CMK (cell line): ENCODE results near the gene ALS2.
"Not testable (repeated sequence)": the region's sequence is repeated elsewhere in the genome, so short reads cannot be mapped to it uniquely, and the experiment has no call there.

Experiments used
- DNase-seq: peaks from one replicate; pipeline ENCODE4 v3.0.0-alpha.2; 2010; ENCODE audit warnings: low read depth

Gene ALS2

GRCh38 chr2:201780674-201781493, at the start of gene ALS2:
ALS2 (minus strand) TSS chr2:201780933; CDS start chr2:201768885, 12,048 bp downstream.
- DNase-seq = peak; percentile 84

GRCh38 chr2:201828220-201828619, 47.5 kb upstream of the ALS2 start:
- DNase-seq = no peak

GRCh38 chr2:201827621-201828020, 46.9 kb upstream of the ALS2 start:
- no peak for DNase-seq

GRCh38 chr2:201824212-201824611, 43.5 kb upstream of the ALS2 start:
- no peak for DNase-seq

DNA sequence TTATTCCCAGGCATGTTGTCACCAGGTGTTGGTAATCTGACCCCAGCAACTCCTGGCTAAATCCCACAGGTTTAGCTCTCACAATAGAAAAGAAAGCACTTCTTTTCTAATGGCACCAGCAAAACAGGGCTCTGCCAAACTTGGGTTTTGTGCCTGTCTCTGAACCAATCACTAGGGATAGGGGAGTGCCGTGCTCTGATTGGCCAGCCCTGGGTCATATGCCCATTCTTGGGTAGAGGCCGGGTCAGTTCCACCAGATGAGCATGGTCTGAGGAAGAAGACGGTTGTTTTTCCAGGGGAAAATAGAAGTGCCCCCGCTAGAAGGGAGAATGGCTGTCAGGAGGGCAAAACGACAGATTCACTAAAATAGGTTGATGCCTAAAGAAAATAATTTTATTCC, 40.3 kb upstream of the ALS2 start:
- no peak for DNase-seq

DNA sequence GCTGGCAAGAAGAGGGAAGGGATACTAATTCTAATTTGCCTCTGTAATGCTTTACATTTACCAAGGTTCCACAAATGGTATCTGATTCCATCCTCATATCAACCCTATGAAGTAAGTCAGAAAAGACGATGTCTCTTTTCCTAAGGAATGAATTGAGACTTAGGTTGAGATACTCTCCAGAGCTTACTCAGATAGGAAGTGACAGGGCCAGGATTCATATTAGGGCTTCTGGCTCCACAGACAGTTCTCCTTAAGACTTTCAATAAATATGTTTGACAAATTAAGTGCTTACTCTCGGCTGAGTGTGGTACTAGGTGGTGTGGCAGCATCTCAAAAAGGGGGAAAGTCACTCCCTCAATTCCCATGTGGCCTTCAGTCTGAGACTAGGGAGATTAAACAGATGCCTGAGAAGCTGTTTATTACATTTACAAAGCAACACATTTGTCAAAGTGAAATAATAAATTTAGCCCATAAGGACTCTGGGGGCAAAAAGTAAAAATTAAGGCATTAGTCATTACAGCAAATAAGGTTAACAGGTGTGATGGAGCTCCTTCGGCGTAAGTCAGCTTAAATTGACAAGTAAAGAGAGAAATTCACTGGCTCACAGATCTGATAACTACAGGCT, 39.8 kb upstream of the ALS2 start:
- no peak for DNase-seq

DNA sequence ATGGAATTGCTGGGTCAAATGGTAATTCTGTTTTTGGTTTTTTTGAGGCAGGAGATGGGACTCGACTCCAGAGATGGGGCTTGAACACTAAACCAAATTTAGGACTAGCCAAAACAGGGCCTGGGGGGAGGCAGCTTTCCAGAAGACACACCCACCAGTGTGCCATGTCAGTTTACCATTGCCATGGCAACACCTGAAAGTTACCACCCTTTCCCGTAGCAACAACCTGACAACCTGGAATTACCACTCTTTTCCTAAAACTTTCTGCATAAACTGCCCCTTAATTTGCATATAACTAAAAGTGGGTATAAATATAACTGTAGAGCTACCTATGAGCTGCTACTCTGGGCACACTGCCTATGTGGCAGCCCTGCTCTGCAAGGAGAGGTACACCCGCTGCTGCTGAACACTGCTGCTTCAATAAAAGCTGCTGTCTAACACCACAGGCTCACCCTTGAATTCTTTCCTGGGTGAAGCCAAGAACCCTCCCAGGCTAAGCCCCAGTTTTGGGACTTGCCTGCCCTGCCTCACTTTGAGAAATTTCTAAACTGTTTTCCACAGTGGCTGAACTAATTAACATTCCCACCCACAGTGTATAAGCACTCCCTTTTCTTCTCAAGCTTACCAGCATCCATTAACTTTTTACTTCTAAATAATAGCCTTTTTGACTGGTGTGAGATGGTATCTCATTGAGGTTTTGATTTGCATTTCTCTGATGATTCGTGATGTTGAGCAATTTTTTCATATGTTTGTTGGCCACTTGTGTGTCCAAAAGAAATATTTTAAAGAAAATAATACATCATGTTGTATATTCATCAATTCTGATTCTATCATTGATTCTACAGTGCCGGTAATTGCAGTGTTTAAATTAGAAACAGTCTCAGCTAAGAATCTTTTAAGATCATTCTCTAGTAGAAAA, 36.2 kb upstream of the ALS2 start:
- DNase-seq = no peak

- DNase-seq = no peak
These were observed 33.4 kb upstream of the ALS2 start for GRCh38 chr2:201813996-201814760.

- not testable (repeated sequence) for DNase-seq
These were observed 29.9 kb upstream of the ALS2 start for GRCh38 chr2:201810604-201811003.

DNA sequence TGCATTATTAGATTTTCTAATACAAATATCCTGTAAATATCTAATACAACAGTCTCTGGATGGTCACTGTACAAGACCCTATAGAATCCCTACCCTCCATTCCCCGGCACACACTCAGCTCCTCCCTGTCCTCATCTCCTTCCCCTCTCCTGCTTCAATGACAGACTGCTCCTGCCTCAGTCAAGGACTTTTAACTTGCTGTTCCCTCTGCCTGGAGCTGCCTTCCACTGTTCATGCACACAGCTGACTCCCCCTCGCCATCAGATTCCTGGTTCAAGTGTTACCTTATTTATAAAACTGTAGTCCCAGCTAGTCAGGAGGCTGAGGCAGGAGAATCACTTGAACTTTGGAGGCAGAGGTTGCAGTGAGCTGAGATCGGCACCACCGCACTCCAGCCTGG, 28.9 kb upstream of the ALS2 start:
- DNase-seq = no peak

DNA sequence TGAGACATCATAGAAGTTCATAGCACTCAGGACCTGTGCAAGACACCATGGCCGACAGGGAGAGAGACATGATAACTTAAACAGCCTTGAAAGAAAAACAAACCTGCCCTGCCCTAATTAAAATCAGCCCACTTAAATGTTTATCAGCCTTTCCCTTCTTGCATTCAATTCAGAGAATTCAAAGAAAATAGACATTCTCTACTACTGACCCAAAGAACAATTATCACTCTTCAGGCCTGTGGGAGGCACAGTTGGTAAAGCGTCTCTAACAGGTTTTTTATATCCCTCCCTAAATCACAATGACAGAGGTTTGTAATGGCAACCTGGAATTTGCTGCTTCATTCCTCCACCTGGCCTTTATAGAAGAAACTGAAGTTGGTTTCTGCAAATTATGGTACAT, 27.3 kb upstream of the ALS2 start:
- no peak for DNase-seq

DNA sequence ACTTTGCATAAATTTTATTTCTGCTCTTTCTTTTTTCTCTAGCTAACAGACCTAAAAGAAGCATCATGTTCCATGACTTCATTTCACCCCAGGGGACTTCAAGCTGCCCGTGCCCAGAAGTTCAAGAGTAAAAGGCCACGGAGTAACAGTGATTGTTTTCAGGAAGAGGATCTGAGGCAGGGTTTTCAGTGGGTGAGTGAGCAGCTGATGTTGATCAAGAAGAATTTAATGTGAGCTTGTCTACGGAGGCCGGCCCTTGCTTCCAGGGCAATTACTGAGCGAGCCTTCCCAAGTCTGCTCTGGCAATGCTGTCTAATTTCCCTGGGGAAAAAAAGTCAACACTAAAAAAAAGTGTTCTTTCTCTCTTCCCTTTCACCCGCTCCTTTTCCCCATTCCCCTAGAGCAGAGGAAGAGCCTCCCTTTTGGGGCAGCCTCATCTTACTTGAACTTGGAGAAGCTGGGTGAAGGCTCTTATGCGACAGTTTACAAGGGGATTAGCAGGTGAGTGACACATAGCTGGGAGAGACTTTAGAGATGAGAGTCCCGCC, 26.8 kb upstream of the ALS2 start:
- no peak for DNase-seq

DNA sequence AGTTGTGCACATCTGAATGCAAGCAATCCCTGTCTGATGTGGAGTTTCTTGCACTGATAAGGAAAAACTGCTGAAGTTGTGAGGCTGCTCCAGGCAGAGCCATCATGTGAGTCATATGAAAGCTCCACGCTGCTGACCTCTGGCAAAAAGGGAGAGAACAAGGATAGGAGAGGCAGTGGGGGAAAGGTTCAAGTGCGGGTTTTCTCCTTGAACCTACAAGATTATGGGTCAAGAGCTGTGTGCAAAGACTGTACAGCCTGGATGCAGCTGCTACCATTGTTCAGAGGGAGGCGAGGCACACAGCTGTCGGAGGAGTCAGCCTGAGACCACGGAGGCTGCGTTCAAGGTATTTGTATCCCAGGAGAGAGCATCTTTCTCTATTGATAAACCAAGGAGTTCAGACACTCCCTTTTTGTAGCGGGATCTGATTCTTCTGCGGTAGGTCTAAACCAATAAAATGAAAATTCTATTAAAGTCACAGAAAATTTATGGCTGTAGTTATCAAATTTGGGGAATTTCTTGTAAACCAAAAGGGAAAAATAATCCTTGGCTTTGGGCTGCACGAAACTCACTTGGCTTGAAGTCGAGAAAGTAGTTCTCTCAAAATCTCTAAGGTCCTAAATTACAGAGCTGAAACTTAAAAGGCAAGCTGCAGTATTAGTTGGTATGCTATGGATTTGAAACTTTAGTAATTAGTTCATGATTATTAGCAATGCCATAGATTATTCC, 25.9 kb upstream of the ALS2 start, which contains the start of gene CDK15:
Gene CDK15 (plus strand): TSS at position 96 of the 729 bp plus-strand sequence. CDS start 128 bp downstream, at position 224.
- DNase-seq = no peak

- not testable (repeated sequence) for DNase-seq
These were observed 18.2 kb upstream of the ALS2 start for GRCh38 chr2:201798914-201799285.

DNA sequence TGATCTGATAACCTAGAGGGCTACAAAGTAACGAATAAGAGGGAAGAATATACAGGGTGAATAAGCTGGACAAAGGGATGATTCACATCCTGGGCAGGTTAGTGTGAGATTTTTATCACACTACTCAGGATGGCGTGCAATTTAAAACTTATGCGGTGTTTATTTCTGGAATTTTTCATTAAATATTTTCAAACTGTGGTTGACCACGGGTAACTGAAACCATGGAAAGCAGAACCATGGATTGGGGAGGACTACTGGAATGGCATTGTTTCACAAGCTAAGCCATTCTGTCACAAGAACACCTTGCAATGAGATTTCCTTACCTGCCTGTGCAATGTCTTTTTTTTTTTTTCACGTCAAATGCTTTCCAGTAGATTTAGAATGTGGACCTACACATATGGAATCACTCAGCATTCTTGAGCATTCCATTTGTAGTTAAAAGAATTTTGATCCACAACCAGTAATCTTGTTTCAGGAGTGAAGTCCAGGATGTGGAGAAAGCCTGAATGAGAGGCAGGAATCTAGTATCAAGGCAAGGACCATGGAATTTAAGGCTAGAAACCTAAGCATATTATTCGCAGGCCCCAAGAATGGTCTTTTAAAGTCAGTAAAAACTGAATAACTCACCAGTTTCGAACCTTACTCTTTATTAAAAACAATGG, 17.6 kb upstream of the ALS2 start:
- DNase-seq = no peak

GRCh38 chr2:201797175-201797840, 16.6 kb upstream of the ALS2 start:
- DNase-seq = no peak

DNA sequence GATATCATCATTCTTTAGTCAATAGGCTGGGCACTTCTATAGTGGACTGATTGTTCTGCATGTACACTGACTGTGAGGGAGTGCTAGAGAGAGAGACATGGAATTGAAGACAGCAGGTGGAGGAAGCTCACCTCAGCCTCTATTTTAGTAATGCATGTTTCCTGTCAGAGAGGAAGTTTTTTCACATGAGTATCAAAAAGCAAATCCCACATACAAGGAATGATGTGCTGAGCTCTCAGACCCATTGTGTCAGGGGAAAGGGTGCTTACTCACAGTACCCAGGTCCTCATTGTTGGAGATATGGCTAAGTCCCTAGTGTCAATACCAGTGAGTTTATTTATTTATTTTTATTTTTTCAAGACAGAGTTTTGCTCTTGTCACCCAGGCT, 15.7 kb upstream of the ALS2 start:
- DNase-seq = no peak

- no peak for DNase-seq
These were observed 15.1 kb upstream of the ALS2 start for GRCh38 chr2:201795607-201796477.

DNA sequence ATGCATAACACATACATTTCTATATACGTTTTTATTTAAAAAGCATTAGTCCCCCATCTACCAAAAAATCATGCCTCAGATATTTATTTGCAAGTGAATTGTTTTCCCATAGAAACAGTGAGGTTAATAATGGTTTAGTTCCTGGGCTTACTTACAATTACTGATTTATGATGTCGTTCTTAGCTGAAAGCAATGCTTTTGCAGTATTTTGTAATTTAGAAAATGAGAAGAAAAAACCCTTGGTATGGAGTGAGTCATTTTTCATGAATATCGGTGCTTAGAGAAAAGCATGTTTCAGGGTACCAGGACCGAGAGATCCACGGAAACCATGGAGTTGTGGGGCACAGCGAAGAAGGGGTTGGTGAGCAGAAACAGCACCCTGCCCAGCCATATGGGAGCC, 13.6 kb upstream of the ALS2 start:
- no peak for DNase-seq
